SK-N-SH treated with all-trans-retinoic acid at 6 μM for 48 hours (cell line): ENCODE measurements around the gene PIKFYVE.

Source experiments
- ATAC-seq: fragments of 200-7000 bp; cut with Tn5 transposase; 3 replicates; pipeline ENCODE4 v1.9.1; 2020; ENCODE audit warnings: mild to moderate bottlenecking, moderate library complexity
- ARNTL ChIP-seq: fragments of 450-650 bp; formaldehyde crosslinking; IDR thresholded peaks from 2 replicates; pipeline ENCODE4 v1.5.0; 2020; ENCODE audit warnings: low read depth, mild to moderate bottlenecking, moderate library complexity, borderline replicate concordance
- CSDC2 ChIP-seq: fragments of 250-450 bp; sonication (Bioruptor Pico); IDR thresholded peaks from 2 replicates; pipeline ENCODE4 v1.5.0; 2020; ENCODE audit warnings: mild to moderate bottlenecking, moderate library complexity
- ESRRG ChIP-seq: fragments of 250-450 bp; sonication (Bioruptor Pico); IDR thresholded peaks from 2 replicates; pipeline ENCODE4 v1.6.1; 2021; ENCODE audit warnings: mild to moderate bottlenecking
- ISL1 ChIP-seq: fragments of 250-450 bp; sonication (Bioruptor Pico); IDR thresholded peaks from 2 replicates; pipeline ENCODE4 v2.1.2; 2022; ENCODE audit warnings: mild to moderate bottlenecking, moderate library complexity
- OSR1 ChIP-seq: fragments of 250-450 bp; sonication (Bioruptor Pico); IDR thresholded peaks from 2 replicates; pipeline ENCODE4 v1.8.0; 2022; ENCODE audit warnings: moderate library complexity, mild to moderate bottlenecking, inconsistent platforms
- PPARA ChIP-seq: fragments of 250-450 bp; sonication (Bioruptor Pico); IDR thresholded peaks from 2 replicates; pipeline ENCODE4 v1.5.0; 2020; ENCODE audit warnings: mild to moderate bottlenecking, borderline replicate concordance
- RARB ChIP-seq: fragments of 250-450 bp; sonication (Bioruptor Pico); IDR thresholded peaks from 2 replicates; pipeline ENCODE4 v1.8.0; 2021; ENCODE audit warnings: mild to moderate bottlenecking, moderate library complexity
- SNAI2 ChIP-seq: fragments of 250-450 bp; sonication (Bioruptor Pico); IDR thresholded peaks from 2 replicates; pipeline ENCODE4 v1.5.0; 2020; ENCODE audit warnings: mild to moderate bottlenecking, moderate library complexity
- TCF4 ChIP-seq: fragments of 250-450 bp; sonication (Bioruptor Pico); IDR thresholded peaks from 2 replicates; pipeline ENCODE4 v1.8.0; 2021; ENCODE audit warnings: mild to moderate bottlenecking, moderate library complexity, borderline replicate concordance
- TOX ChIP-seq: fragments of 250-450 bp; sonication (Bioruptor Pico); IDR thresholded peaks from 2 replicates; pipeline ENCODE4 v1.8.0; 2021; ENCODE audit warnings: mild to moderate bottlenecking, moderate library complexity, borderline replicate concordance
- ZC3H10 ChIP-seq: fragments of 250-450 bp; sonication (Bioruptor Pico); IDR thresholded peaks from 2 replicates; pipeline ENCODE4 v1.5.1; 2021; ENCODE audit warnings: mild to moderate bottlenecking, moderate library complexity
- ZFP3 ChIP-seq: fragments of 250-450 bp; sonication (Bioruptor Pico); IDR thresholded peaks from 2 replicates; pipeline ENCODE4 v1.5.0; 2020; ENCODE audit warnings: mild to moderate bottlenecking, moderate library complexity
- ZFP30 ChIP-seq: fragments of 450-650 bp; formaldehyde crosslinking; IDR thresholded peaks from 2 replicates; pipeline ENCODE4 v1.5.0; 2022; ENCODE audit warnings: mild to moderate bottlenecking, moderate library complexity
- ZNF565 ChIP-seq: fragments of 450-650 bp; formaldehyde crosslinking; conservative IDR thresholded peaks from 2 replicates; pipeline ENCODE4 v1.5.0; 2020; ENCODE audit warnings: low read depth, mild to moderate bottlenecking, moderate library complexity
- ZNF70 ChIP-seq: fragments of 450-650 bp; formaldehyde crosslinking; IDR thresholded peaks from 2 replicates; pipeline ENCODE4 v1.5.0; 2020; ENCODE audit warnings: mild to moderate bottlenecking, moderate library complexity
- ZNF8 ChIP-seq: fragments of 450-650 bp; formaldehyde crosslinking; IDR thresholded peaks from 2 replicates; pipeline ENCODE4 v1.5.0; 2020; ENCODE audit warnings: mild to moderate bottlenecking, moderate library complexity
- TF ChIP-seq, protein P1 (sequence below): fragments of 250-450 bp; sonication (Bioruptor Pico); IDR thresholded peaks from 2 replicates; pipeline ENCODE4 v1.8.0; 2021; ENCODE audit warnings: low read depth, mild to moderate bottlenecking, moderate library complexity, borderline replicate concordance
- TF ChIP-seq, protein P2 (sequence below): fragments of 250-450 bp; sonication (Bioruptor Pico); IDR thresholded peaks from 2 replicates; pipeline ENCODE4 v1.5.1; 2020; ENCODE audit warnings: low read depth, mild to moderate bottlenecking, moderate library complexity
- TF ChIP-seq, protein P3 (sequence below): fragments of 250-450 bp; sonication (Bioruptor Pico); IDR thresholded peaks from 2 replicates; pipeline ENCODE4 v1.5.0; 2020; ENCODE audit warnings: mild to moderate bottlenecking, moderate library complexity
- TF ChIP-seq, protein P4 (sequence below): fragments of 250-450 bp; sonication (Bioruptor Pico); IDR thresholded peaks from 2 replicates; pipeline ENCODE4 v1.5.1; 2021; ENCODE audit warnings: mild to moderate bottlenecking, moderate library complexity
- TF ChIP-seq, protein P5 (sequence below): fragments of 250-450 bp; sonication (Bioruptor Pico); IDR thresholded peaks from 2 replicates; pipeline ENCODE4 v1.8.0; 2020; ENCODE audit warnings: mild to moderate bottlenecking, moderate library complexity, borderline replicate concordance

The PIKFYVE gene

DNA sequence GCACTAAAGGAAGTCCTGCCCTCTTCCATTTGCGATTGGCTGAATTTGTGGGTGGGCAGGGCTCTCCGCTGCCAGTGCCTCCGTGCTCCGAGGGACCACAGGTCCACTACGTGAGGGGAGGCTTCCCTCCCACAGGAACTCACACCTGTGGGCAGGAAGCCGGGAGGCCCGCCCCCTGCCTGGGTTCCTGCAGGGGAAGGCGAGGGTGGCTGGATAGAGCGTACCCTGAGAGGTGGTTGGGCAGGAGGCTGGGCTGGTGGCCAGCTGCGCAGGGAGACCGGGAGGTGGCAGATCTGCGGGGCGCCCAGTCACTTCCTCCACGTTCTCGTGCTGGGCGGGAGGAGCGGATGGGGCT lies 93.6 kb downstream of the PIKFYVE start:
- peak; percentile 94 for ATAC-seq
- TF ChIP-seq SNAI2 (CRISPR knock-in tag) (no peak), RARB (CRISPR knock-in tag) (no peak), ARNTL (CRISPR knock-in tag) (no peak), ISL1 (CRISPR knock-in tag) (no peak), TOX (CRISPR knock-in tag) (no peak), ZFP3 (CRISPR knock-in tag) (no peak), ZFP30 (no peak), ZC3H10 (CRISPR knock-in tag) (no peak)
- TF ChIP-seq, protein P1, sequence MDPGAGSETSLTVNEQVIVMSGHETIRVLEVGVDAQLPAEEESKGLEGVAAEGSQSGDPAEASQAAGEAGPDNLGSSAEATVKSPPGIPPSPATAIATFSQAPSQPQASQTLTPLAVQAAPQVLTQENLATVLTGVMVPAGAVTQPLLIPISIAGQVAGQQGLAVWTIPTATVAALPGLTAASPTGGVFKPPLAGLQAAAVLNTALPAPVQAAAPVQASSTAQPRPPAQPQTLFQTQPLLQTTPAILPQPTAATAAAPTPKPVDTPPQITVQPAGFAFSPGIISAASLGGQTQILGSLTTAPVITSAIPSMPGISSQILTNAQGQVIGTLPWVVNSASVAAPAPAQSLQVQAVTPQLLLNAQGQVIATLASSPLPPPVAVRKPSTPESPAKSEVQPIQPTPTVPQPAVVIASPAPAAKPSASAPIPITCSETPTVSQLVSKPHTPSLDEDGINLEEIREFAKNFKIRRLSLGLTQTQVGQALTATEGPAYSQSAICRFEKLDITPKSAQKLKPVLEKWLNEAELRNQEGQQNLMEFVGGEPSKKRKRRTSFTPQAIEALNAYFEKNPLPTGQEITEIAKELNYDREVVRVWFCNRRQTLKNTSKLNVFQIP (CRISPR knock-in tag), result no peak
- TF ChIP-seq, protein P2, sequence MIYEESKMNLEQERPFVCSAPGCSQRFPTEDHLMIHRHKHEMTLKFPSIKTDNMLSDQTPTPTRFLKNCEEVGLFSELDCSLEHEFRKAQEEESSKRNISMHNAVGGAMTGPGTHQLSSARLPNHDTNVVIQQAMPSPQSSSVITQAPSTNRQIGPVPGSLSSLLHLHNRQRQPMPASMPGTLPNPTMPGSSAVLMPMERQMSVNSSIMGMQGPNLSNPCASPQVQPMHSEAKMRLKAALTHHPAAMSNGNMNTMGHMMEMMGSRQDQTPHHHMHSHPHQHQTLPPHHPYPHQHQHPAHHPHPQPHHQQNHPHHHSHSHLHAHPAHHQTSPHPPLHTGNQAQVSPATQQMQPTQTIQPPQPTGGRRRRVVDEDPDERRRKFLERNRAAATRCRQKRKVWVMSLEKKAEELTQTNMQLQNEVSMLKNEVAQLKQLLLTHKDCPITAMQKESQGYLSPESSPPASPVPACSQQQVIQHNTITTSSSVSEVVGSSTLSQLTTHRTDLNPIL, result no peak

DNA sequence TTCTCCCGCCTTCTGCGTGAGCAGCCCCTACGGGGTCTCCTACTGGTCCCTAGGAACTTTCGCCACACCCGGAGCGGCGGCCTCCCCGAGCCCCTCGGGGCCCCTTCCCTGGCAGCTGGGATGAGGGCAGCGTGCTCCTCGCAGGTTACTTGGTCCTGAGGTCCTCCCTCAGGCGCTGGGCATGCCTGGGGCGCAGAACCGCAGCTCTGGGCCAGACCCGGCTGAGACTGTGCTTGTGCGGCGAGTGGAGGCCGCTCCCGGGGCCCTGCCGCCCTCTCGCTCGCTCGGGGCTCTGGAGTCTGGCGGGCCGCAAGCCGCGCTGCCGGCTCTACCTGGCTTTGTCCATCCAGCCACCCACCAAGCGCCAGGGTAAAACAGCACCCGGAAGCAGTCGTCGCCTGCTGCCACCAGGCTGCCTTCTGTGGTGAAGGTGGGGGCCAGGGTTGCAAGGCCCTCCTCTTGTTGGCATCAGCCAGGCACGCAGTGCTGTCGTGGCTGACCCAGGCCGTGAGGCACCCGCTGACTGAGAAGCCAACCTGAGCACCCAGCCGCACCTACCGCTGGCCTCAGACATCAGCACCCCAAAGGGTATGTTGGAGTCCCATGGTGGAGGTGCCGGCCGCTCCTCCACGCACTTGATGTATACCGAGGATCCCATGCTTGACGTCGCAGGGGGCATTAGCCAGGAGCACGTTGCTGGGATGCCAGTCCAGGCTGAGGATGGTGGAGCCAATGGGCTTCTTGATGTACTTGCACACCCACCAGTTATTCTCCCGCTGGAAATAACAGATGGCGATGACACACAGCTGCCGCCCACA lies 94.4 kb downstream of the PIKFYVE start:
- ATAC-seq, result no peak
- TF ChIP-seq SNAI2 (CRISPR knock-in tag) (no peak), ZFP30 (no peak), TOX (CRISPR knock-in tag) (no peak), ISL1 (CRISPR knock-in tag) (no peak), ZC3H10 (CRISPR knock-in tag) (no peak)

DNA sequence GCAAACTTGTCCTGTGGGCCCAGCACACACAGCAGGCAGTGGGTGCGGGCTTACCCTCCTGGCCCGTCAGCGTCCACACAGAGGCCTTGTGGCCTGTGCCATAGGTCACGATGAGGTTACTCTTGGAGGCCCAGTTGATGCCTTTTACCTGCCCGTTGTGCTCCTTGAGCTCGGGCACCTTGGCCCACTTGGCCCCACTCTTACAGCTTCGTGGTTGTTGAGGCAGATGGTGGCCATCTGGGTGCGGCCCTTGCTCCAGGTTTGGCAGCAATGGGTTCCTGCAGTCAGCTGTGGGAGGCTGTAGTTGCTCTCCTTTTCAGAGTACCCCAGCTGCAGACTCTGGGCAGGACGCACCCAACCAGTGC lies 95.0 kb downstream of the PIKFYVE start:
- TF ChIP-seq RARB (CRISPR knock-in tag), result no peak
- no peak for TF ChIP-seq ZC3H10 (CRISPR knock-in tag)
- TF ChIP-seq ZNF70 (CRISPR knock-in tag), result no peak
- no peak for TF ChIP-seq ISL1 (CRISPR knock-in tag)
- no peak for TF ChIP-seq PPARA (CRISPR knock-in tag)
- no peak for TF ChIP-seq ZNF565
- no peak for TF ChIP-seq ESRRG (CRISPR knock-in tag)
- TF ChIP-seq ZFP30, result no peak
- no peak for TF ChIP-seq OSR1 (CRISPR knock-in tag)
- TF ChIP-seq ZNF8 (CRISPR knock-in tag), result no peak
- TF ChIP-seq, protein P3, sequence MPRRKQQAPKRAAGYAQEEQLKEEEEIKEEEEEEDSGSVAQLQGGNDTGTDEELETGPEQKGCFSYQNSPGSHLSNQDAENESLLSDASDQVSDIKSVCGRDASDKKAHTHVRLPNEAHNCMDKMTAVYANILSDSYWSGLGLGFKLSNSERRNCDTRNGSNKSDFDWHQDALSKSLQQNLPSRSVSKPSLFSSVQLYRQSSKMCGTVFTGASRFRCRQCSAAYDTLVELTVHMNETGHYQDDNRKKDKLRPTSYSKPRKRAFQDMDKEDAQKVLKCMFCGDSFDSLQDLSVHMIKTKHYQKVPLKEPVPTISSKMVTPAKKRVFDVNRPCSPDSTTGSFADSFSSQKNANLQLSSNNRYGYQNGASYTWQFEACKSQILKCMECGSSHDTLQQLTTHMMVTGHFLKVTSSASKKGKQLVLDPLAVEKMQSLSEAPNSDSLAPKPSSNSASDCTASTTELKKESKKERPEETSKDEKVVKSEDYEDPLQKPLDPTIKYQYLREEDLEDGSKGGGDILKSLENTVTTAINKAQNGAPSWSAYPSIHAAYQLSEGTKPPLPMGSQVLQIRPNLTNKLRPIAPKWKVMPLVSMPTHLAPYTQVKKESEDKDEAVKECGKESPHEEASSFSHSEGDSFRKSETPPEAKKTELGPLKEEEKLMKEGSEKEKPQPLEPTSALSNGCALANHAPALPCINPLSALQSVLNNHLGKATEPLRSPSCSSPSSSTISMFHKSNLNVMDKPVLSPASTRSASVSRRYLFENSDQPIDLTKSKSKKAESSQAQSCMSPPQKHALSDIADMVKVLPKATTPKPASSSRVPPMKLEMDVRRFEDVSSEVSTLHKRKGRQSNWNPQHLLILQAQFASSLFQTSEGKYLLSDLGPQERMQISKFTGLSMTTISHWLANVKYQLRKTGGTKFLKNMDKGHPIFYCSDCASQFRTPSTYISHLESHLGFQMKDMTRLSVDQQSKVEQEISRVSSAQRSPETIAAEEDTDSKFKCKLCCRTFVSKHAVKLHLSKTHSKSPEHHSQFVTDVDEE (CRISPR knock-in tag), result no peak
- TF ChIP-seq CSDC2, result no peak
- TF ChIP-seq TCF4, result no peak
- TF ChIP-seq, protein P2, result no peak
- TF ChIP-seq, protein P1 (CRISPR knock-in tag), result no peak
- TF ChIP-seq ARNTL (CRISPR knock-in tag), result no peak
- ATAC-seq, result no peak

DNA sequence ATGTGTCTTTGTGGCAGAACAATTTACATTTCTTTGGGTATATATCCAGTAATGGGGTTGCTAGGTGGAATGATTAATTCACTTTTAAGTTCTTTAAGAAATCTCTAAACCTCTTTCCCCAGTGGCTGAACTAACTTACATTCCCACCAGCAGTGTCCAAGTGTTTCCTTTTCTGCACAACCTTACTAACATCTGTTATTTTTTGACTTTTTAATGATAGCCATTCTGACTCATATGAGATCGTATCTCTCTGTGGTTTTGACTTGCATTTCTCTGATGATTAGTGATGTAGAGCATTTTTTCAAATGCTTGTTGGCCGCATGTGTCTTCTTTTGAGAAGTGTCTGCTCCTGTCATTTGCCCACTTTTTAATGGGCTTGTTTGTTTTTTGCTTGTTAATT lies 97.4 kb downstream of the PIKFYVE start:
- ATAC-seq, result peak; percentile 61
- no peak for TF ChIP-seq OSR1 (CRISPR knock-in tag)
- TF ChIP-seq PPARA (CRISPR knock-in tag), result no peak
- peak; percentile 50; the same call in 1 of the 2 replicates for TF ChIP-seq ZC3H10 (CRISPR knock-in tag)
- no peak for TF ChIP-seq TCF4
- TF ChIP-seq, protein P4, sequence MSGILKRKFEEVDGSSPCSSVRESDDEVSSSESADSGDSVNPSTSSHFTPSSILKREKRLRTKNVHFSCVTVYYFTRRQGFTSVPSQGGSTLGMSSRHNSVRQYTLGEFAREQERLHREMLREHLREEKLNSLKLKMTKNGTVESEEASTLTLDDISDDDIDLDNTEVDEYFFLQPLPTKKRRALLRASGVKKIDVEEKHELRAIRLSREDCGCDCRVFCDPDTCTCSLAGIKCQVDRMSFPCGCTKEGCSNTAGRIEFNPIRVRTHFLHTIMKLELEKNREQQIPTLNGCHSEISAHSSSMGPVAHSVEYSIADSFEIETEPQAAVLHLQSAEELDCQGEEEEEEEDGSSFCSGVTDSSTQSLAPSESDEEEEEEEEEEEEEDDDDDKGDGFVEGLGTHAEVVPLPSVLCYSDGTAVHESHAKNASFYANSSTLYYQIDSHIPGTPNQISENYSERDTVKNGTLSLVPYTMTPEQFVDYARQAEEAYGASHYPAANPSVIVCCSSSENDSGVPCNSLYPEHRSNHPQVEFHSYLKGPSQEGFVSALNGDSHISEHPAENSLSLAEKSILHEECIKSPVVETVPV (CRISPR knock-in tag), result no peak
- no peak for TF ChIP-seq TOX (CRISPR knock-in tag)
- TF ChIP-seq, protein P5, sequence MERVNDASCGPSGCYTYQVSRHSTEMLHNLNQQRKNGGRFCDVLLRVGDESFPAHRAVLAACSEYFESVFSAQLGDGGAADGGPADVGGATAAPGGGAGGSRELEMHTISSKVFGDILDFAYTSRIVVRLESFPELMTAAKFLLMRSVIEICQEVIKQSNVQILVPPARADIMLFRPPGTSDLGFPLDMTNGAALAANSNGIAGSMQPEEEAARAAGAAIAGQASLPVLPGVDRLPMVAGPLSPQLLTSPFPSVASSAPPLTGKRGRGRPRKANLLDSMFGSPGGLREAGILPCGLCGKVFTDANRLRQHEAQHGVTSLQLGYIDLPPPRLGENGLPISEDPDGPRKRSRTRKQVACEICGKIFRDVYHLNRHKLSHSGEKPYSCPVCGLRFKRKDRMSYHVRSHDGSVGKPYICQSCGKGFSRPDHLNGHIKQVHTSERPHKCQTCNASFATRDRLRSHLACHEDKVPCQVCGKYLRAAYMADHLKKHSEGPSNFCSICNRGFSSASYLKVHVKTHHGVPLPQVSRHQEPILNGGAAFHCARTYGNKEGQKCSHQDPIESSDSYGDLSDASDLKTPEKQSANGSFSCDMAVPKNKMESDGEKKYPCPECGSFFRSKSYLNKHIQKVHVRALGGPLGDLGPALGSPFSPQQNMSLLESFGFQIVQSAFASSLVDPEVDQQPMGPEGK, result peak; percentile 73; the same call in 1 of the 2 replicates
- no peak for TF ChIP-seq ZFP30
- TF ChIP-seq ZFP3 (CRISPR knock-in tag), result no peak
- no peak for TF ChIP-seq ZNF565
- no peak for TF ChIP-seq ZNF70 (CRISPR knock-in tag)
- TF ChIP-seq ESRRG (CRISPR knock-in tag), result no peak
- no peak for TF ChIP-seq CSDC2
